Mucosa of descending colon (tissue), 3 donors: ENCODE results near the gene ABCG8. TPM values are rescaled to one million over a fixed set of nuclear protein-coding genes. Genes with fewer than 3 reads are reported as not detected.

Experiments used
- ATAC-seq: fragments of 200-7000 bp; cut with Tn5 transposase; one replicate; pipeline ENCODE4 v1.9.1; 2020; ENCODE audit warnings: mild to moderate bottlenecking, moderate library complexity
- DNase-seq, 3 donors: peaks; one replicate each; pipeline ENCODE4 v3.0.0-alpha.2; 2020
- H3K36me3 ChIP-seq: fragments of 200-600 bp; one replicate; pipeline ENCODE4 v1.8.0; 2021; ENCODE audit warnings: low read depth, mild to moderate bottlenecking
- H3K4me1 ChIP-seq: fragments of 200-600 bp; one replicate; pipeline ENCODE4 v1.8.0; 2021; ENCODE audit warnings: low read depth, mild to moderate bottlenecking
- H3K4me3 ChIP-seq: fragments of 200-600 bp; one replicate; pipeline ENCODE4 v1.8.0; 2021; ENCODE audit warnings: mild to moderate bottlenecking
- H3K9me3 ChIP-seq: fragments of 200-600 bp; one replicate; pipeline ENCODE4 v1.8.0; 2021; ENCODE audit warnings: mild to moderate bottlenecking
- CTCF ChIP-seq: fragments of 200-600 bp; IDR thresholded peaks from one replicate; pipeline ENCODE4 v1.8.0; 2022; ENCODE audit warnings: antibody characterized with exemption, mild to moderate bottlenecking
- intact Hi-C, 2 donors: fragments of 100-400 bp; cut with DNase I in 1 of 2; cut with micrococcal nuclease in 1 of 2; formaldehyde crosslinking; loops; one replicate each; pipeline versions ENCODE4 v1.11.0 to v1.11.1; 2022; cut with DNase I, micrococcal nuclease
- total RNA-seq, 3 donors: library from RNA; stranded (reverse); fragmentation: NEBNext Ultra II Directional in 2 of 3; extraction: Animal tissue kit (Norgen Biotek cat#: 25700) in 2 of 3; gene quantifications; one replicate each; pipeline versions ENCODE4 v1.2.1 to v1.2.4, GENCODE V29; 2021 to 2023
- donor health status: DM: no; HTN: no; CAD: no; lungs with moderate emphysema.
- donor health status: DM: no; HTN: no; CAD: no.
- donor health status: DM: no; HTN: yes; CAD: no.

The ABCG8 gene
- total RNA-seq, 3 donors from 2014 or later = 0.06 to 0.87 (median 0.49) TPM

GRCh38 chr2:43837831-43838559 lies 776 bp upstream of the ABCG8 start:
- Histone ChIP-seq H3K4me3 (no peak overlapping the region), H3K4me1 (no peaks in the 10 kb centered on the region), H3K36me3 (no peaks in the 10 kb centered on the region), H3K9me3 (no peaks in the 10 kb centered on the region)
- DNase-seq (no peak), ATAC-seq (no peak)
- intact Hi-C loops = no loop called here
- no peak for TF ChIP-seq CTCF

- Histone ChIP-seq H3K4me3 (no peak overlapping the region), H3K4me1 (no peaks in the 10 kb centered on the region), H3K9me3 (no peaks in the 10 kb centered on the region), H3K36me3 (no peaks in the 10 kb centered on the region)
- TF ChIP-seq CTCF = no peak
- no peak for DNase-seq
- ATAC-seq = no peak
- intact Hi-C loops = no loop called here
Observed at GRCh38 chr2:43839776-43840564, 1.2 kb downstream of the ABCG8 start.

- no peak for DNase-seq
- no peaks in the 10 kb centered on the region for H3K9me3 ChIP-seq
- H3K4me1 ChIP-seq = no peaks in the 10 kb centered on the region
- H3K36me3 ChIP-seq = no peaks in the 10 kb centered on the region
- TF ChIP-seq CTCF = no peak
- no peak overlapping the region for H3K4me3 ChIP-seq
- no peak for ATAC-seq
- intact Hi-C loops = no loop called here
Observed at GRCh38 chr2:43840965-43841364, 2.2 kb downstream of the ABCG8 start.

- TF ChIP-seq CTCF = no peak
- Histone ChIP-seq H3K9me3 (no peaks in the 10 kb centered on the region), H3K36me3 (no peaks in the 10 kb centered on the region), H3K4me1 (no peaks in the 10 kb centered on the region), H3K4me3 (no peak overlapping the region)
- intact Hi-C loops = no loop called here
- DNase-seq (no peak), ATAC-seq (no peak)
Observed at GRCh38 chr2:43841949-43842865, 3.4 kb downstream of the ABCG8 start.

- ATAC-seq (no peak), DNase-seq (no peak)
- no peak for TF ChIP-seq CTCF
- Histone ChIP-seq H3K36me3 (no peaks in the 10 kb centered on the region), H3K9me3 (no peaks in the 10 kb centered on the region), H3K4me1 (no peaks in the 10 kb centered on the region), H3K4me3 (no peak overlapping the region)
- intact Hi-C loops = no loop called here
Observed at GRCh38 chr2:43842866-43843226, 4.1 kb downstream of the ABCG8 start.
